GM18526 (cell line): ENCODE measurements around the gene KIF16B.

ENCODE experiments used
- POLR2A ChIP-seq: IDR thresholded peaks from 3 replicates; pipeline ENCODE4 v1.6.1; 2011; ENCODE audit not compliant: insufficient read length; ENCODE audit errors: extremely low read depth

Gene KIF16B

GRCh38 chr20:16483024-16483423, 90.2 kb downstream of the KIF16B start:
- TF ChIP-seq POLR2A, result no peak

GRCh38 chr20:16481977-16482376, 91.3 kb downstream of the KIF16B start:
- TF ChIP-seq POLR2A, result no peak

GRCh38 chr20:16479666-16480065, 93.6 kb downstream of the KIF16B start:
- TF ChIP-seq POLR2A, result no peak

GRCh38 chr20:16477632-16478031, 95.6 kb downstream of the KIF16B start:
- TF ChIP-seq POLR2A, result no peak

GRCh38 chr20:16476032-16476431, 97.2 kb downstream of the KIF16B start:
- no peak for TF ChIP-seq POLR2A

- TF ChIP-seq POLR2A, result no peak
Measured at GRCh38 chr20:16475225-16475624, 98.0 kb downstream of the KIF16B start.

GRCh38 chr20:16474363-16474762, 98.9 kb downstream of the KIF16B start:
- no peak for TF ChIP-seq POLR2A

- TF ChIP-seq POLR2A, result no peak
Measured at GRCh38 chr20:16472045-16472872, 101.0 kb downstream of the KIF16B start.

GRCh38 chr20:16469395-16469905, 103.8 kb downstream of the KIF16B start:
- TF ChIP-seq POLR2A, result no peak

- no peak for TF ChIP-seq POLR2A
Measured at GRCh38 chr20:16462711-16463110, 110.5 kb downstream of the KIF16B start.

GRCh38 chr20:16459019-16459700, 114.1 kb downstream of the KIF16B start:
- TF ChIP-seq POLR2A, result no peak

GRCh38 chr20:16457514-16457913, 115.7 kb downstream of the KIF16B start:
- no peak for TF ChIP-seq POLR2A

- no peak for TF ChIP-seq POLR2A
Measured at GRCh38 chr20:16455324-16455723, 117.9 kb downstream of the KIF16B start.

GRCh38 chr20:16451982-16452381, 121.3 kb downstream of the KIF16B start:
- TF ChIP-seq POLR2A, result no peak

- TF ChIP-seq POLR2A, result no peak
Measured at GRCh38 chr20:16451001-16451400, 122.2 kb downstream of the KIF16B start.

GRCh38 chr20:16446991-16447390, 126.3 kb downstream of the KIF16B start:
- no peak for TF ChIP-seq POLR2A
